ENCODE measurements around the gene ZNF562.

The ZNF562 gene

GRCh38 chr19:9641810-9642209, 33.1 kb downstream of the ZNF562 start:
- DNase-seq = no peak

- no peak for DNase-seq
Observed at GRCh38 chr19:9640956-9641355, 33.9 kb downstream of the ZNF562 start.

GRCh38 chr19:9636018-9636417, 38.9 kb downstream of the ZNF562 start:
- no peak for DNase-seq

GRCh38 chr19:9627856-9628255, 47.0 kb downstream of the ZNF562 start:
- DNase-seq = no peak

GRCh38 chr19:9622531-9622930, 52.4 kb downstream of the ZNF562 start:
- no peak for DNase-seq

GRCh38 chr19:9621156-9622037, 53.5 kb downstream of the ZNF562 start, which contains the start of gene ZNF561:
Gene ZNF561 (minus strand): TSS chr19:9621232. CDS start chr19:9619456, 1,776 bp downstream.
- peak; percentile 89 to 91 for DNase-seq

GRCh38 chr19:9620842-9621155, 54.1 kb downstream of the ZNF562 start:
- no peak for DNase-seq

- no peak for DNase-seq
Observed at GRCh38 chr19:9615844-9616243, 59.1 kb downstream of the ZNF562 start.

GRCh38 chr19:9610484-9611113, 64.3 kb downstream of the ZNF562 start:
- DNase-seq = no peak

- DNase-seq = no peak
Observed at GRCh38 chr19:9608912-9609311, 66.0 kb downstream of the ZNF562 start.

- no peak for DNase-seq
Observed at GRCh38 chr19:9597027-9597426, 77.9 kb downstream of the ZNF562 start.

Measured in CD4-positive, alpha-beta T cell treated with Interleukin-4 for 1 hour (primary cell).